Activated T-helper 1 cell treated with anti-CD3 and anti-CD28 coated beads, Interleukin-2, amount 50 U/mL, for 16 hours (primary cell): ENCODE results near the gene TMEM242.

Experiments used
- DNase-seq, 2 donors: peaks; one replicate each; pipeline ENCODE4 v3.0.0-alpha.2; 2020; ENCODE audit warnings: low read depth in 1 of 2, low spot score in 1 of 2

TMEM242 gene

GRCh38 chr6:157290797-157291196, 32.5 kb downstream of the TMEM242 start:
- DNase-seq = no peak

DNA sequence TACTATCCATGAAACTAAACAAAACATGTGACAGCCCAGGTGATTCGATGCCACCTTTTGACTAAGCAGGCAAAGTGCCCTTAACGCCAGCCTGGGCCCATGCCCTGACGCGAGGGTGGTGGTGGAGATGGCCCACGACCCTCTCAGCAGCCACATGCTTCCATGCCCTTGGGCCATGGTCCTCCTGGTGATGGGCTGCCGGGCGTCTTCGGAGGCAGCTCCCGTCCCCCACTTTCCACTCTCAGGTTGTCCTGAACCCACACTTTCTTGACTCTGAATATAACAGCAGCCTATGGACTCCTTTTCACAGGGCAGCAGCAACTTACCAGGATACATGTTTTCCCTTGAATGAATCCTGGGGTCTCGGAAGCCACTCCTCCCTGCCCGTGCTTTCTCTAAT, 33.6 kb downstream of the TMEM242 start:
- no peak for DNase-seq

DNA sequence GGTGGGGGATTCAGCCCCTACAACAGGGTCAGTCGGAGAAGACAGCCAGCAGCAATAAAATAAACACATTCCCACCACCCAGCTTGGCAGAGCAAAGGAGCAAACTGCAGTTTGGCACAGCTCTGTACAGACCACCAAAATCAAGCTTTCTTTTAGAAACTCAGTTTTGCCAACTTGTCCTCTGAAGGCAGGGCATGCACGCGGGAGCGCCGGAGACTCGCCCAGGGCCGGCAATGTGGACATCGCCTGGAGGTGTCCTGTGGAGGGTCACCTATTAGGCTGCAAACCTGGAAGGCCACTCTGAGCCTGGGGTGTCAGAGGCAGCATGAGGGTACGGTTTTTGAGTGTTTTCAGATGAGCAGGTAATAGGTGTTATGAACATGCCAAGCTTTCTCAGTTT, 34.7 kb downstream of the TMEM242 start:
- no peak for DNase-seq

GRCh38 chr6:157287923-157288322, 35.4 kb downstream of the TMEM242 start:
- no peak for DNase-seq

DNA sequence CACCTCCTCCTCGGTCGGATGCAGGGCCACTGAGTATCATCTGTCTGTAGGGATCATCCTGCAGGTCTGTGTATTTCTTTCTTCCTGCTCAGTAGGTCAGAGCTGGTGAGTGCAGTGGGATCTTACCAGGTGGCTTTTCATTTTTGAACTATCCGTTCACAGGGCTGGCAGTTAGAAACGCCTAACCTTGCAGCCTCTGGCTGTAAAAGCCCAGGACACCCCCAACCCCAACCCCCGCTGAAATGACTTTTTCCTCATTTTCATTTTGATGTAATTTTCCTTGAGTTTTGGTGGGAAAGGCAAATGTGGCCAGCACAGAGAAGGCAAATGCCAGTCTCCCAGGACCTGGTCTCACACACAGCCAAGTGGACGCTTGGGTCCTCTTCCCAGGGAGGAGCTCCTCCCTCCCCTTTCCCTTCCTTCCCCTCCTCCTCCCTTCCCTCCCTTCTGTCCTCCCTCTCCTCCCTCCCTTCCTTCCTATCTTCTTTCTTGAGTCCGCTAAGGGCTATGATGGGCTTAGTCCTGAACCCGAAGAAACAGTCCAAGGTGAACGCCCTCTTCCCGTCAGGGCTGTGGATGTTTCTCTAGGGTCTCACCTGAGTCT, 36.0 kb downstream of the TMEM242 start:
- DNase-seq = no peak

DNA sequence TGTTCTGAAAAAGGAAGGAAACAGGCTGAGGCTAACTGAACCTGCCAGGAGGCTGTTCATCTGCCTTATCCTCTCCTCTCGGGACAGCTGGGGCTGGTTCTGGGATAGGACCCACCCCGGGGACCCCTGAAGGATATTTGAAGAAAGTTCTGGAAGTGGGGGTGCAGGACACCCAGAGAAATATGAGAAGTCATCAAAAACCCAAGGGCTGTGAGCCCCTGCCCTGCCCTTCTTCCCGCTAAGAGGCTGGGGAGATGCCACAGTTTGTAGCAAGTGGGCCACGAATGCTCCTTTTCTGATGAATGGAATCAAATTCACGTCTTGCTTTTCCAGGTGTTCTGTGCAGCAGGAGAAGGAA, 37.9 kb downstream of the TMEM242 start:
- DNase-seq = no peak

DNA sequence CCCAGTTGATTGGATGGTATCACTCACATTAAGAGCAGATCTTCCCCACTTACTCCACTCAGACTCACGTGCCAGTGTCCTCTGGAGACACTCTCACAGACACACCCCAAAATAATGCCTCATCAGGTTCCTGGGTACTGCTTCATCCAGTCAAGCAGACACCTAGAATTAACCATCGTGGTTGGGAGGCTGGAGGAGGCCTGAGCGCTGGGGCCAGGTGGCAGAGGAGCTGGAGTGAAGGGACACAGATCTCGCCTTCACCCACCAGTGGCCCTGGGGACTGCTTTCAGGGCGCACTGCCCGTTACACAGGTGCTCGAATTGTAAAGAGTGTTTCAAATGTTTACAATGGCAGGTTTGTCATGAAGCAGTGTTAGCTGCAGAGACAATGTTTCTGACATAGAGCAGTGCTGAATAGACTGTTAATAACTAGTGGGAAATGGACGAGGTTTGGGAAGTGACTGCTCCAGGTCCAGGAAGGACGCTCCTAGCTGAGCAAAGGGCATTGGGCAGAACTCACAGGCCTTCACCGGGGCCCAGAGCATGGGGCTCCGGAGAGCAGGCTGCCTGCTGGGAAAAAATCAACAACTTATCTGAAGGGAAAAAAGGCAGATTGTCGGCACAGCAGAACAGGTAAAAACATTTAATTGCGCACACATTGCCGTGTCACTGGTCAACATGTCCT, 38.4 kb downstream of the TMEM242 start:
- no peak for DNase-seq

DNA sequence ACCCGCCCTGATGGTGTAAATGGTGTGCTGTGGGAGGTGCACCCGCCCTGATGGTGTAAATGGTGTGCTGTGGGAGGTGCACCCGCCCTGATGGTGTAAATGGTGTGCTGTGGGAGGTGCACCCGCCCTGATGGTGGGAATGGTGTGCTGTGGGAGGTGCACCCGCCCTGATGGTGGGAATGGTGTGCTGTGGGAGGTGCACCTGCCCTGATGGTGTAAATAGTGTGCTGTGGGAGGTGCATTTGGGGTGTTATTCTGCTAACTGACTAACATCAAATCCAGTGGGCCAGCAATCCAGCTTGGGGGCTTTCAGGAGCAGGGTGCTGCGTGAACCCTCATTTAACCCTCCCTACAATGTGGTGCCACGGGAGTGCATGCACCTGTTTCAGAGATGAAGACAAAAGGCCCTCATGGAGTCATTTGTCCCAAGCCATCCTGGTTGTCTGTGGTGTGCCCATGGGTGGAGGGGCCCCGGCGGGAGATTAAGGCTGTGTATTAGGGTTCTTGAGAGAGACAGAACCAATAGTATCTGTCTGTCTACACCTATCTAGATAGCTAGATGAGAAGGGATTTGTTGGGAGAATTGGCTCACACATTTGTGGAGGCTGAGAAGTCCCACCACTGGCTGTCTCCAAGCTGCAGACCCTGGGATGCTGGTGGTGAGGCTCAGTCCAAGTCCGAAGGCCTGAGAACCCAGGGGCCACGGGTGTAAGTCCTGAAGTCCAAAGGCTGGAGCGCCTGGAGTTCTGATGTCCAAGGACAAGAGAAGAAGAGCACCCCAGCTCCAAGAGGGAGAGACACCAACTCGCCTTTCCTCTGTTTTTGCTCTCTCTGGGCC, 39.2 kb downstream of the TMEM242 start:
- no peak for DNase-seq

DNA sequence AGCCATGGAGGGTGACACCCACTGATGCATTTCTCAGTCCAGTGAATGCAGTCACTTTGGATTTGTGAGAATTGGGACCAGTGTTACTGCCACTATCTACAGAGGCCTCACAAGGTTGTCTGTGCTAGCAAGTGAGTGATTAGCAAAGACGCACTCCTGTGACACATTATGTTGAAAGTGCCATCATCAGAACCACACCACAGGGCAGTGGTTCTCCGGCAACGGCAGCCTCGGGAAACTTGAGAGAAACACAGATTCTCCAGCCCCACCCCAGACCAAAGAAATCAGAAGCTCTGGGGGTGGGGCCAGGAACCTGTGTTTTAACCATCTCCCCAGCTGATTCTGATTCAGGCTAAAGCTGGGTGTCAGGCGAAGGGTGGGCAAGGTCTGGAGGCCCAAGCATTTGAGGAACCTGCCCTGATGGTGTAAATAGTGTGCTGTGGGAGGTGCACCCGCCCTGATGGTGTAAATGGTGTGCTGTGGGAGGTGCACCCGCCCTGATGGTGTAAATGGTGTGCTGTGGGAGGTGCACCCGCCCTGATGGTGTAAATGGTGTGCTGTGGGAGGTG, 39.9 kb downstream of the TMEM242 start:
- no peak for DNase-seq

DNA sequence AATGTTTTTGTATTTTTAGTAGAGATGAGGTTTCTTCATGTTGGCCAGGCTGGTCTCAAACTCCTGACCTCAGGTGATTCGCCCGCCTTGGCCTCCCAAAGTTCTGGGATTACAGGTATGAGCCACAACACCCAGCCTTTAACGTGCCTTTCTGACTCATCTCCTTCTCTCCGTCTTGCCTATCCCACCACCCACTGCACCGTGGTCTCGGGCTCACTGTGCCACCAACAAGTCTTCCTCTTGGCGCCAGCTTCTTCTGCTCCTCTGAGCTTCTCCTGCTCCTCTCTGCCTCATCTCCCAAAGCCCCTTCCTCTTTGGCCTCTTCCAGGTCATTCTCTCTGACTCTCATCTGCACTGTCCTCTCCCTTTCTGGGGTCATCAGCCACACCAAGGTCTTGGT, 41.0 kb downstream of the TMEM242 start:
- no peak for DNase-seq

DNA sequence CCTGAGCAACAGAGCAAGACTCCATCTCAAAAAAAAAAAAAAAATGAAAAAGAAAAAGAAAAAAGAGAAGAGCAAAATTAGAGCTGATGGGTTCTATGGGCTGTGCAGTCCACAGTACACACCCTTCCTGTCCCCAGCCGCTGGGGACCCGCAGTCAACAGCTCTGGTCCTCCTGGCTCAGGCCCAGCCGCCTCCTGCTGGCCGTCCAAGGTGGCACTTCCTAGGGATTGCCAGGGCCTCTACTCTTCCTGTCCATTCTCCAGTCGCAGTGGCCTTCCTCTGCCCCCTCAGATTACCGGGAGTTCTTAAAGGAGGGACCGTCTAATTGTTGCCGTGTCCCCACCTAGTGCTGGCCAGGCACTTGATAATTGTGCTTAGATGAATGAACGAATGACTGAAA, 41.7 kb downstream of the TMEM242 start:
- no peak for DNase-seq

DNA sequence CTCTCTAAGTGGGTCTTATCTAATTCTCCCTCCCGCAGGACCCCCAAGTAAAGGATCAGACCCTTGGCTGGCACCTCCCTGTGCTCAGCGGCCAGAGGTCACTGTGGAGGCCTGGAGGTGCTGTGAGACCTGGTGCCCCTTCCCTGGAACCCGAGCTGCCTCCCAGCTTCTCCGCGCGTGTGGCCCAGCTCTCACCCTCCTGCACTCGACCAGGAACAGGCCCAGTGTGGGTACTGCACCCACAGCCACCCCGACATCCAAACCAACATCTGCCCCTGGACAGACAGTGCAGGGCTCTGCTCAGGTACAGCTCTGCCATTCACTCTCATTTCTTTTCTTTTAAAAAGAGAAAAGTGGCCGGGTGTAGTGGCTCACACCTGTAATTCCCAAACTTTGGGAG, 42.4 kb downstream of the TMEM242 start:
- no peak for DNase-seq

GRCh38 chr6:157280157-157280556, 43.2 kb downstream of the TMEM242 start:
- no peak for DNase-seq

- DNase-seq = no peak
Measured at GRCh38 chr6:157278171-157278570, 45.1 kb downstream of the TMEM242 start.

DNA sequence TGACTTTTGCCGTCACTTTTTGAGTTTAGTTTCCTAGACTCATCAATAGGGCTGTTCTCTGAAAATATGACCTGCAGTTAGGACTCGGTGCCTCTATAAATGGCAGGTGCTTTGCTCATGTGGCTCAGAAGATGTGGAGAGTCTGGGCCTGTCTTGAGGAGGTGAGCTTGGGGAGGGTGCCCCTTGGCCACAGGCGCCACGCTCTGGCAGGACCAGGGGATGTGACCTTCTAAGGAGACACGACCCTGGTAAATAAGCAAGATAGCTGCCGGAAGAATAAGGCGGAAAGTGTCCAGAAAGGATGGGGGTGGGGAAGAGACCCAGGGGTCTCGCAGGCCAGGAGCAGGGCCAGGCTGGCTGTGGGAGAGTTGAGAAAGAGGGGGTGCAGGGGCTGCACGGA, 46.6 kb downstream of the TMEM242 start:
- DNase-seq = no peak

DNA sequence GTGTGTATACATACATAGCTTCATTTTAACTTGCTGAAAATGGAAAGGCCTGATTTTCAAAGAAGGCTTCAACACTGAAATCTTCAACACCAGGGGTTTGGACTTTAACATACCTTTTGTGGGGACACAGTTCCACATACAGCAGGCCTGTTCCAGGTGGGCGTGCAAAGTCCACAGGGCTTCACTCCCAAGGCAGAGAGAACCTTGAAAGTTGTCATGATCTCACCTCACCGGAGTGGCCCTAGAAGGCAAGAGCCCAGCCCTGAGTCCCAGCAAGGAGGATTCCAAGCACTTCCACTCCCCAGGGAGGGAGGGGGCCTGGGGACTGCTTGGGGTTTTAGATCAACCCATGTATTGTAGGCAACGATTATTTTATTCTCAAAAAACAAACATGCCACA, 47.2 kb downstream of the TMEM242 start:
- no peak for DNase-seq

- peak; percentile 69 to 72 for DNase-seq
Measured at GRCh38 chr6:157274471-157275226, 48.7 kb downstream of the TMEM242 start.

GRCh38 chr6:157273756-157274470, 49.4 kb downstream of the TMEM242 start:
- peak; percentile 26 to 51 for DNase-seq

DNA sequence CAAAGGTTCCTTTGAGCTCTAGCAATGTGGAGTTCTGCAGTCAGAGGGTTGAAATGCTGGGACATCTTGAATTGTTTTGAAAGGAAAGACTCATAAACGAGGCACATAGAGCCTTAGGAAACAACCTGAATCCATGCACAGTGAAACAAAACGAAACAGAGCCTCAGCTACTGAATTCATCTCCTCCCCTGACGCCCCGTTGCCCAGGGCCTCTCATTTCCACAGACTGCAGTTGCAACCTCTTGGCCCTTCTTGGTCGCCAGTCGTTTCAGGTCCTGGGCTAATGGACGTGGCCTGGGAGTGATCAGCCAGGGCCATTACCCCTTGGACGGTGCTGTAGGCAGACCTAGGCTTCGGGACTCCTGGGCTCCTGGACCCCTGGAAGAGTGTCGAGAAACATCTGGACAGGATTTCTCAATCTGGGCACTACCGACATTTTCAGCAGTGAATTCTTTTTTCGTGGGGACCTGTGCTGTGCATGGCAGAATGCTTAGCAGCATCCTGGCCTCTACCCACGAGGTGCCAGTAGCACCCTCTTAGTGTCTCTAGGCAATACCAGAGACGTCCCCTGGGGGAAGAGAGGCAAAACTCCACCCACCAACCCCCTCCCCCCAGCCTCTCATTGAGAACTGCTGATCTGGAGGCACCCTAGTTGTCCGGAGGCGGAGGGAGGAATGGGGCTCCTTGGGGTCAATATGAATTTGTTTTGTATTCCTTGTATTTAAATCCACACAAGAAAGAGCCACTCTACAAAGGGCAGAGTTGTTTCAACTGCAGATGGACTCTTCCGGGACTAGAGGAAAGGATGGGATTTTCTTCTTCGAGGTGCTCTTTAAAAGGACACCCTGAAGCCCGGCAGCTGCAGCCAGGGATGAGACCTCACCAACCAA, 50.2 kb downstream of the TMEM242 start:
- DNase-seq = no peak

- no peak for DNase-seq
Measured at GRCh38 chr6:157272372-157272771, 50.9 kb downstream of the TMEM242 start.
